Glomerular endothelial cell (primary cell): ENCODE measurements around the gene SCYL3. TPM values are rescaled to one million over a fixed set of nuclear protein-coding genes. Genes with fewer than 3 reads are reported as not detected.
"Not testable (repeated sequence)": the region's sequence is repeated elsewhere in the genome, so short reads cannot be mapped to it uniquely, and the experiment has no call there.

Experiments
- DNase-seq: peaks from one replicate; pipeline ENCODE4 v3.0.0-alpha.2; 2011; ENCODE audit warnings: low read depth, low spot score; ENCODE audit errors: extremely low read depth
- total RNA-seq: library from RNA; depleted of rRNA; stranded (reverse); fragments of >200 nt; gene quantifications from 2 replicates; pipeline ENCODE4 v1.2.3, GENCODE V29; 2015

SCYL3 gene, protein sequence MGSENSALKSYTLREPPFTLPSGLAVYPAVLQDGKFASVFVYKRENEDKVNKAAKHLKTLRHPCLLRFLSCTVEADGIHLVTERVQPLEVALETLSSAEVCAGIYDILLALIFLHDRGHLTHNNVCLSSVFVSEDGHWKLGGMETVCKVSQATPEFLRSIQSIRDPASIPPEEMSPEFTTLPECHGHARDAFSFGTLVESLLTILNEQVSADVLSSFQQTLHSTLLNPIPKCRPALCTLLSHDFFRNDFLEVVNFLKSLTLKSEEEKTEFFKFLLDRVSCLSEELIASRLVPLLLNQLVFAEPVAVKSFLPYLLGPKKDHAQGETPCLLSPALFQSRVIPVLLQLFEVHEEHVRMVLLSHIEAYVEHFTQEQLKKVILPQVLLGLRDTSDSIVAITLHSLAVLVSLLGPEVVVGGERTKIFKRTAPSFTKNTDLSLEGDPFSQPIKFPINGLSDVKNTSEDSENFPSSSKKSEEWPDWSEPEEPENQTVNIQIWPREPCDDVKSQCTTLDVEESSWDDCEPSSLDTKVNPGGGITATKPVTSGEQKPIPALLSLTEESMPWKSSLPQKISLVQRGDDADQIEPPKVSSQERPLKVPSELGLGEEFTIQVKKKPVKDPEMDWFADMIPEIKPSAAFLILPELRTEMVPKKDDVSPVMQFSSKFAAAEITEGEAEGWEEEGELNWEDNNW
- total RNA-seq, result 4.1 and 5.9 TPM in 2 replicates

DNA sequence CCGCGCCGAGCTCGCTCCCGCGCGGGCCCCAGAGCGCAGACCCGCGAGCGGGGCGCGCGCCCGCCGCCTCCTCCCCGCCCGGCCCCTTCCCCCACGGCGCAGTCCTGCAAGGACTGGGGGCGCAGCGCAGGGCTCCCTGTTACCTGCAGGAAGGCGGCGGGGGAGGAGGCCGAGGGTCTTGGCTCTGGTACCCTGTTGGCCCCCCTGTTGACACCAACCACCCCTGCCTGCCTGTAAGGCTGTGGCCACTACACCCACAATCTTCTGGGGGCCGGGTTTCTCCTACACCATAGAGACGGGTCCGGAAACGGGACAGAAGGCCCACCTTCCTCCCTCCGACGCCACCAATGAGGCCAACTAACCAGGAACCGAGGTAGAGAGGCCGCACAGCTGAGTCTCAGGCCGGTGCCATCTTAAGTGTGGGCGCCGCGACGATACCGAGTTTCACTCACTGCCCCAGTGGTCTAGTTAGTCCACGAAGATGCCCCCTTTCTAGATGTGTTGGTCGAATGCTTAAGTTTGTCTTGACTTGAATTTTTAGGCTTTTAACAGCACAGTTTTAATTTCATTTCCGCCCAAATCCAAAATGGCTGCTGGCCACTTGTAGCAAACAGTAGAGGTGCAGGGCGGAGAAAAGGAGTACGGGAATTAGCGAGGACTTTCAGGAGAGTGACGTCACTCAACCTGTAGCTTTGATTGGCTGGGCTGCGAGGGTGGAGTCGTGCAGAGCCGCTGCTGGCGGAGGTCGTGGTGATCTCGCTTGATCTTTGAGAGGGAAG, at the start of gene SCYL3:
Gene SCYL3 (minus strand): TSS at position 252 of the 779 bp plus-strand sequence. CDS start 5,056 bp downstream, outside the sequence.
- DNase-seq, result peak; percentile 97

GRCh38 chr1:169941982-169942830, 48.5 kb upstream of the SCYL3 start:
- DNase-seq, result no peak

DNA sequence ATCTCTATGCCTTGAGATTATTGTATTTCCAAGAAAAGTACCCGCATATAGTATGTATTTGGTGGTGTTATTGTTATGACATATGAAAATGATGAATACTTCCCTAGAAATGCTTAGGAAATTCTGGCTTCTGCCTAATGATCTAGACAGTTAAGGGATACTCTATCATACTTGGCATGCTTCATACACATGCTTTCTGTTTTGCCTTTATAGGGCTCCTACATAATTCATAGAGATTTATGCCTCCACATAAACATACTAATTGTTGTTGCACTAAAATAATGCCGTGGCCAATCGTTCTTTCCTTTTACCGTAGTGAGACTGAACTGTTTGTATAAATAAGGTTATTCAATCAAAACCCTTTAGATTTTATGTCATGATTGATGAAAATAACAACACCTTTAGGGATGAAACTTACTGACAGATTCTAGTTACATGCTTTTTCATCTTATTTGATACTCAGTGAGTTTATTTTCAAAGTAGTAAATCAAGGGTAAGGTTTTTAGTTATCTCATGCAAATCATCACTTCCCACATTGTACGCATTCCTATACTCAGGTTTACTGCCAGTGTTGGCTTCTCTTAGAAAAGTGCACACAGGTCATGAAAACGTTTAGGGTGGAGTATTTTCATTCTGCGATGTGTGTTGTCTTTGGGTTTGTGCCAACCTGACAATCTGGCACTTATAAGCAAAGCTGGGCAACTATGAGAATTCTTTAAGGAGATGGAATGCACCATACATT, 40.5 kb upstream of the SCYL3 start:
- no peak for DNase-seq

DNA sequence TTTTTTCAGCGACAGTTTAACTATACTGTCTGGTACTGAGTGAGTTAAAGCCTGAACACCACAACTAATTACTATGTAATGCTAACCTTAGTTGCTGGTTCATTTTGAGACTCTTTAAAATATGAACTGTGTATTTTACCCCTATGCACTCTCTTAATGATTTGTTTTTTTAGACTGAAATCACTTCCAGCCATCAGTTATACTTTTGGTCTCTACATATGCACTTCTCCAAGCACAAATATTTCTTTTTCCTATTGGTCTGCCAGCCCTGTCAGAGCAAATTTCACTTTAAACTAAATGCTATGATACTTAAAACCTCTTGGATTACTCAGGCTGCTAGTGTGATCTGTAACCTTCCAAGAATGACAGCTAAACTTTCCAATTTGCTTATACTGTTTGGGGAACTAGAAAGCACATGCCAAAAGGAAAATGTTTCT, 38.1 kb upstream of the SCYL3 start:
- DNase-seq, result no peak

DNA sequence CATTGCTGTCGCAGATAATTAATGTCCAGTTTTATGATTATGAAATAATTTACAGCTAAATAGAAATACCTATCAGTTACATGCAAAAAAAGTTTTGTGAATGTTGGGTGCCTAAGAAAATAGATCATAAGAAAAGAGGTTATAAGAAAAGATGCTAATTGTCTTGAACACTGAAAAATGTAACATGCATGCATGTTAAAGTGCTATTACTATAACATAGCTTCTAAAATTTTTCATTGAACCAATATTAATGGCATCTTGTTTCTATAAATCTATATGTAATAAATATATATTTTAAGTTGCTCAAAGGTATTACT, 35.5 kb upstream of the SCYL3 start:
- no peak for DNase-seq

GRCh38 chr1:169928438-169929209, 34.9 kb upstream of the SCYL3 start:
- no peak for DNase-seq

GRCh38 chr1:169925505-169926482, 32.1 kb upstream of the SCYL3 start:
- no peak for DNase-seq

GRCh38 chr1:169924829-169925228, 31.1 kb upstream of the SCYL3 start:
- DNase-seq, result no peak

DNA sequence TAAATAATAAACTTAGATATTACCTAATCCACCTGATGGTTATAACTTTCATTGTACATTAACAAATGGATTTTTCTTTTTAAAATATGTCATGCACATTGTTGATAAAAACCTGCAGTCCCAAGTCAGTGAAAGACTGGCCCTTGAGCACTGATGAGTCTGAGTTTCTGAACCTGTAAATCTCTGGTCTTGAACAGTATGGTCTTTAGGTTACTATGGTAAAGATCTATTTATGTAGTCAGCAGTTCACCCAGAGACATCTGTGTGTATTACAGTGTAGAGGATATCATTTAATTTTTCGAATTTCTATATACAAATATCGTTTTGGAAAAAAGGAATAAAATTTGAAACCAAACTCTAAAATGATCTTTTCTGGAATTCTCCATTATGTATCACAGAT, 30.4 kb upstream of the SCYL3 start:
- DNase-seq, result no peak

DNA sequence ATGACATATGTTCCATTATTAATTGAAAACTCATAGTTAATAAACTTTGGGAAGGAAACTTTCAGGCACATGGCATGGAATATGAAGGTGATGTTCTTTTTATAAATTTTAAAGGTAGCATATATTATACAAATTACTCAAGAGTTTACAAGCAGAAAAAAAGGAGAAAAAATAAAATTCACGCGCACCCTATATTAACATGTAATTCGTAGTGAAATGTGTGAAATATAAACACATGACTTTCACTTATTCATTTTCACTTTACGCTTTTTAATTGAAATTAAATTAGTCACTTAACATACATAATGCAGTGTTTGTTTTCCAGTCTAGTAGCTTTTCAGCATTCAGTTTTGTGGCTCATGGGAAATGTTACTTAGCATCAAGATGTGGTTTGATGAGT, 27.4 kb upstream of the SCYL3 start:
- DNase-seq, result no peak

DNA sequence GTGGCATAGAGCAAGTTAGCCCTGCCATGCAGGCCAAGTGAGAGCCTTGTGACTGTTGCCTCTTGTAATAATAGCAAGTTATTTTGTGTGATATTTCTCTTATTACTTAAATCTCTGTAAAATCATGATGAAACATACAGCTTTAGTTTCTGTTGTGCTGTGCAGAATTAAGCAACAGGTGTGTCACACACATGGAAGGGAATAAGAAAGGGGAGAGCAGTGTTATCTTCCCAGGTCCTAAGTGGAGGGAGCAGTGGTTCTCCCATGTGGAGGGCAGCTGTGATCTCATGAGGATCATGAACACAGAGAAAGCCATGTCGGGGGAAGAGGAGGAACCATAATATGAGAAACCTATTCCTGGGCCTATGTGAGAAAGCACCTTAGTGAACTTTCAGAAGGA, 25.2 kb upstream of the SCYL3 start:
- no peak for DNase-seq

DNA sequence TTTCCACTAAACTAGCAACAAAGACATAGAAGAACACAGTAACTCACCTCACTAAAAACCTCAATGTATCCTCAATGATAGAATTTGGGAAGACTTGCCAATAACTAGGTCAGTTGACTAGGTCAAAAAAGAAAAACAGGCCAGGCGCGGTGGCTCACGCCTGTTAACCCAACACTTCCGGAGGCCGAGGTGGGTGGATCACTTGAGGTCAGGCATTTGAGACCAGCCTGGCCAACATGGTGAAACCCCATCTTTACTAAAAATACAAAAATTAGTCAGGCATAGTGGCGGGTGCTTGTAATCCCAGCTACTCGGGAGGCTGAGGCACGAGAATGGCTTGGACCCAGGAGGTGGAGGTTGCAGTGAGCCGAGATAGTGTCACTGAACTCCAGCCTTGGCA, 24.5 kb upstream of the SCYL3 start:
- DNase-seq, result not testable (repeated sequence)

- no peak for DNase-seq
Measured at GRCh38 chr1:169915150-169915549, 21.5 kb upstream of the SCYL3 start.

GRCh38 chr1:169914531-169914930, 20.8 kb upstream of the SCYL3 start:
- DNase-seq, result no peak

DNA sequence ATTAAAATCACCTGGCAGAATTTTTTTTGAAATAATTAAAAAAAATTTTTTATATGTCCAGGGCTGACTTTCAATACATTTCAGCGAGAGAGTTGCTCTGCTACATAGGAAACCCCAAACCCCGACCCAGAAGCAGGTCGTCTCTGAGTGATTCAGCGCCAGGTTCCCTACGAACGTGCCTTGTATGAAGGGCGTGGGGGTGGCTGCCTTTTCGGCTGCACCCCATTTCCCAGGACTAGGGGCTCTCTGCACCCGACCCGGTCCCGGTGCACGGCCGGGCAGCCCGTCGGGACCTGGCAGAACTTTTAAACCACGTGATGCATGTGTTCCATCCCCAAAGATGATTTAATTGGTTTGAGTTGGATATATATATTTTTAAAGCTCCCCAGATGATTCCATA, 15.8 kb upstream of the SCYL3 start:
- DNase-seq, result no peak

DNA sequence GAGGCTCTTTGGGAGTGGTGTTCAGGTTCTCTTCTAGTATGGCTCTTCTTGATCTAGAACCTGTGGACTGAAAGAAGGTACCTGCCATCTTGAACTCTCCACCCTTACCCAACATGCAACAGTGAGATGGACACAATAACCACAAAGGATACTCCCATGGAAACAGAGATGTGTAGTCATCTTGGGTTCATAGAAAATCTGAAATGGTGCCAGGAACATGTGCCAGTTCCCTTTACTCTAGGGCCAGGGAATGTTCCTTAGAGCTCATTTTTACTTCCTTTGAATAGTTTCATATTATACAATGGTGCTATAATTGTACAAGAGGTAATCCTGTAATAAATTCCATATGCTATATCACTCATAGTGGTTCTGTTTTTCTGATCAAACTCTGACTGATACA, 13.2 kb upstream of the SCYL3 start:
- DNase-seq, result no peak

GRCh38 chr1:169904834-169905233, 11.1 kb upstream of the SCYL3 start:
- DNase-seq, result no peak

DNA sequence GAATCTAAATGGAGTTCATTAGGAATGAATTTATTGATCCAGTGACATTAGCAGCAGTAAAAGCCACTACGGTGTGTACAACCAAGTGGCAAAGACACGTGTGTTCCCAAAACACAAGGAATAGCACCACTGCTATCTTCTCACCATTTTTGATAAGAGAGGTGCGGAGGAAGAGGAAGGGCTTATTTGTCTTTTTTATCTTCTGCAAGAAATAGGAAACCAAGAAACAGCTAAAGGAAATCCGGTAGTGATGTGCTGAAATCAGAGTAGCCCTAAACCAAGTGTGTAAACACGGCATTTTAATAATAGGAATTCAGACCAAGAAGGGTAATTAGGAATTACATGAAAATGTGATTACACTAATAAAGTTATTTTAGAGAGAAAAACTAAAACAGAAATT, 9.1 kb upstream of the SCYL3 start:
- DNase-seq, result no peak
